ENCODE results near the gene ADAMTSL3.

Gene ADAMTSL3

DNA sequence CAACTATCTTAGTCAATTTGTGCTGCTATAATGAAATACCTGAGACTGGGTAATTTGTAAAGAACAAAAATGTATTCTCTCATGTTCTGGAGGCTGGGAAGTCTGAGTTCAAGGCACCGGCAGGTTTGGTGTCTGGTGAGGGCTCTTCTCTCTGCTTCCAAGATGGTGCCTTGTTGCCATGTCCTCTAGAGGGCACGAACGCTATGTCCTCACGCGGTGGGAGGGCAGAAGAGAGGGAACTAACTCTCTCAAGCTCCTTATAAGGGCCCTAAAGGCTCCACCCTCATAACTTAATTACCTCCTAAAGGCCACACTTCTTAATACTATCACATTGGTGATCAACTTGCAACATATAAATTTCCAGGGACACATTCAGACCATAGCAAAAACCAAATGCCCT lies 108.4 kb downstream of the ADAMTSL3 start:
- Histone ChIP-seq H3K36me3 (ENCODE audit: insufficient read depth, low read depth, low read length) (no peaks in the 10 kb centered on the region), H3K9me3 (ENCODE audit: insufficient read depth, low read depth, low read length) (peaks cover 15% of the 10 kb centered on the region; the same call in 1 of the 2 replicates), H3K27me3 (ENCODE audit: insufficient read depth, low read length) (no peaks in the 10 kb centered on the region), H3K9ac (ENCODE audit: low read depth, low read length) (no peak overlapping the region), H3K4me1 (ENCODE audit: insufficient read depth, low read length) (no peaks in the 10 kb centered on the region), H3K4me3 (ENCODE audit: low read length) (no peak overlapping the region), H3K27ac (ENCODE audit: low read length) (no peak overlapping the region)

DNA sequence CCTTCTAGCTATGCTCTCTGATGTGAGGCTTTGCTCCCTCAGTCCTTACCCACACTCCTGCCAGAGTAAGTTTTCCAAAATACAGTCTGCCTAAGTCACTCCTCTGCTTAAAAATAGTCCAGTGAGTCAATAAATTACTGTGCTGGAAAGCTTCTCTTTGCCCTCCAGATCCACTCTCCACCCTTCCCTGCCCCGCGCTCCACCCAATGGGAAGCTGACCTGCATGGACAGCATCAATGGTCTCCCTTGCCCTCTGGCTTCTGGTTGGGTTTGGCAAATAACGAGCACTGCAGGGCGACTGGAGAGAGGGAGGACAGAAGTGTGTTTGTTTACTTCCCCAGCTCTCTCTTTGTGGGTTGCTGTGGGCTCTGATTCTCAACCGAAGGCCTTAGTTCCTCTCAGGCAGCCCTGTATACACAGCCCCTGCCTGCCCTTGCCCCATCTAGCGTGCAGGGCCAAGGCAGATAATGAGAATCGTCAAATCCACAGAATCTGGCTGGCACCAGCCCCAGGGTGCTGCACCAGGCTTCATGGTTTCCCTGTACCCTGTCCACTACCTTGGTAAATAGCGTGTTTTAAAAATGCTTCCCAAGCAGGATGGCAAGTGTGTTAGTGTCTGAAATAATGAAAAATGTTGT lies 110.4 kb downstream of the ADAMTSL3 start:
- H3K27me3 ChIP-seq (ENCODE audit: insufficient read depth, low read length), result no peaks in the 10 kb centered on the region
- H3K4me1 ChIP-seq (ENCODE audit: insufficient read depth, low read length), result no peaks in the 10 kb centered on the region
- no peak overlapping the region for H3K4me3 ChIP-seq (ENCODE audit: low read length)
- no peaks in the 10 kb centered on the region for H3K36me3 ChIP-seq (ENCODE audit: insufficient read depth, low read depth, low read length)
- no peak overlapping the region for H3K9ac ChIP-seq (ENCODE audit: low read depth, low read length)
- no peak overlapping the region for H3K27ac ChIP-seq (ENCODE audit: low read length)
- no peaks in the 10 kb centered on the region for H3K9me3 ChIP-seq (ENCODE audit: insufficient read depth, low read depth, low read length)

DNA sequence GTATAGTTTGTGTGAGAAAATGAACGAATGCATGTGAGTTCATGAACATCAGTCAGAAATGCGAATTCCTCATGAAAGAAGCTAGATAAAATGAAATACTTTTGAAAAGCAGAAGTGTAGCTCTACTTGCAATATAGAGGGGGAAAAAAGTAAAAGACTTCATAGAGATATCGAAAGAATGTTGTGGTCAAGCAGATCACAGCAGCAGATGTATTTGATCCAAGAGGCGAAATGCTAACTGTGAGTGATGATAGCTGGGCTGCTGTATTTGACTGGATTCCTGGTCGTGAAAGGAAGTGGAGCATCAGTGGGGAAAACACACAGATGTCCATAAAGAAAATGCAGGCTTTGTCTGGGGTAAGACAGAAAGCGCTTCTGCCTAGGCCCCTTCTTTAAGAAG lies 112.4 kb downstream of the ADAMTSL3 start:
- no peak overlapping the region for H3K27ac ChIP-seq (ENCODE audit: low read length)
- no peaks in the 10 kb centered on the region for H3K36me3 ChIP-seq (ENCODE audit: insufficient read depth, low read depth, low read length)
- H3K4me1 ChIP-seq (ENCODE audit: insufficient read depth, low read length), result no peaks in the 10 kb centered on the region
- no peak overlapping the region for H3K9ac ChIP-seq (ENCODE audit: low read depth, low read length)
- H3K9me3 ChIP-seq (ENCODE audit: insufficient read depth, low read depth, low read length), result no peaks in the 10 kb centered on the region
- H3K27me3 ChIP-seq (ENCODE audit: insufficient read depth, low read length), result no peaks in the 10 kb centered on the region
- H3K4me3 ChIP-seq (ENCODE audit: low read length), result no peak overlapping the region

DNA sequence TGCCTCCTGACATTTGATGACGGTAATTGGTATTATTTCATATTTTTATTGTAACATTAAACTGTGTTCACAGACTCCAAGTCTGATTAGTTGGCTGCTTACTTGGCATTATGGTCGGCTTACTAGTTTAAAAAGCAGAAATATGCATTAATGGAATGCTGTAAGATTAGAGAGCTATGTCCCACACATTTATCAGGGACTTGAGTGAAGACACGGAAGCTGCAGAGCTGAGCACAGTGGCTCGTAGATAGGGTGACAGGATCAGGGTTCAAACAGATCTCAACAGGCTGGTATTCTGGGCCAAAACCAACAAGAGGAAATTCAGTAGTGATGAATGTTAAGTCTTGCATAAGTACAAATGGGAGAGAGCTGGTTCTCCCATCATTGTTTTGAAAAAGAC lies 113.8 kb downstream of the ADAMTSL3 start:
- Histone ChIP-seq H3K9me3 (ENCODE audit: insufficient read depth, low read depth, low read length) (no peaks in the 10 kb centered on the region), H3K36me3 (ENCODE audit: insufficient read depth, low read depth, low read length) (no peaks in the 10 kb centered on the region), H3K9ac (ENCODE audit: low read depth, low read length) (no peak overlapping the region), H3K27ac (ENCODE audit: low read length) (no peak overlapping the region), H3K4me1 (ENCODE audit: insufficient read depth, low read length) (no peaks in the 10 kb centered on the region), H3K27me3 (ENCODE audit: insufficient read depth, low read length) (no peaks in the 10 kb centered on the region), H3K4me3 (ENCODE audit: low read length) (no peak overlapping the region)

DNA sequence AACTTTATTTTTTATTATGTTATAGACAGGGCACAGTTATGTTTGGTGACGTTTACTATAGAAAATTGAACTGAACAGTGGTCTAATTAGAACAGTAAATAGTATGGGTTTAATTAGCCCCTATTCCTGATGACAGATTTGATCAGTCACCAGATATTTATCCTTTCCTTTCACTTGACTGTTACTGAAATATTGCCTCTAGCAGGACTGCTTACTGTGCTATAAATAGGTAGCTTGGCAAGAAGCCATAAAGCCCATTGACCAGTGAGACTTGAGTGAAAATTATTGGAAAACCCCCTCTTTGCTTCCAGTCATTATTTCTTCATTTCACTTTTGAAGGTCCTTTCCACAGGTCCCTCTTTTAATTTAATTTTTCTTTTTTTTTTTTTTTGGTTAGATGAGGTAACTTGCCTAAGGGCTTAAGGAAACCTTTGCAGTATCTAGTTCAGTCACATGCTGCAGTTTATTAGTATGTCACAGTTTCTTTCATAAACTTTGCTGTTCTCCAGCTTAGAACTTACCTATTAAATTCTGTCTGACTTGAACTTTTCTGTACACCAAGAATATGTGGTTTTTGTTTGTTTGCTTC lies 115.6 kb downstream of the ADAMTSL3 start:
- Histone ChIP-seq H3K4me3 (ENCODE audit: low read length) (no peak overlapping the region), H3K27me3 (ENCODE audit: insufficient read depth, low read length) (no peaks in the 10 kb centered on the region), H3K4me1 (ENCODE audit: insufficient read depth, low read length) (no peaks in the 10 kb centered on the region), H3K27ac (ENCODE audit: low read length) (no peak overlapping the region), H3K9me3 (ENCODE audit: insufficient read depth, low read depth, low read length) (no peaks in the 10 kb centered on the region), H3K9ac (ENCODE audit: low read depth, low read length) (no peak overlapping the region), H3K36me3 (ENCODE audit: insufficient read depth, low read depth, low read length) (no peaks in the 10 kb centered on the region)

DNA sequence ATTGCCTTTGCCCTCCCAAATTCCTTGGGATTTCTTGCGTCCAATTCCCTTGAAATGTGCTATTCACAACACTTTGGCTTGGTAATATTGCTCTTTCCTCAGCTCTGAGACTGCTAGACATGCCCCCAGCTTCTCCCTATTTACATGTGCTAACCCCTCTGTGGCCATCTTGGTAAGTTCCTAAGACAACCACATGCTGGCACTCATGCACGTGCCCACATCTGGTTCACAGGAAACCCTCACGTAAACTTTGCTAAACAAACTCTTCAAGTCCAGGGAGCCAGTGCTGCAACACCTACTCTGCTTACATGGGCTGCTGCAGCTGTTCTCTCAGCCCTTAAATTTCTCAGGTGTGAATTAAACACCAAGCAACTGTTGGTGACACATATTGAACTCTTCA lies 121.8 kb downstream of the ADAMTSL3 start:
- Histone ChIP-seq H3K27me3 (ENCODE audit: insufficient read depth, low read length) (no peaks in the 10 kb centered on the region), H3K27ac (ENCODE audit: low read length) (no peak overlapping the region), H3K9me3 (ENCODE audit: insufficient read depth, low read depth, low read length) (no peaks in the 10 kb centered on the region), H3K4me3 (ENCODE audit: low read length) (no peak overlapping the region), H3K36me3 (ENCODE audit: insufficient read depth, low read depth, low read length) (no peaks in the 10 kb centered on the region), H3K4me1 (ENCODE audit: insufficient read depth, low read length) (no peaks in the 10 kb centered on the region), H3K9ac (ENCODE audit: low read depth, low read length) (no peak overlapping the region)

DNA sequence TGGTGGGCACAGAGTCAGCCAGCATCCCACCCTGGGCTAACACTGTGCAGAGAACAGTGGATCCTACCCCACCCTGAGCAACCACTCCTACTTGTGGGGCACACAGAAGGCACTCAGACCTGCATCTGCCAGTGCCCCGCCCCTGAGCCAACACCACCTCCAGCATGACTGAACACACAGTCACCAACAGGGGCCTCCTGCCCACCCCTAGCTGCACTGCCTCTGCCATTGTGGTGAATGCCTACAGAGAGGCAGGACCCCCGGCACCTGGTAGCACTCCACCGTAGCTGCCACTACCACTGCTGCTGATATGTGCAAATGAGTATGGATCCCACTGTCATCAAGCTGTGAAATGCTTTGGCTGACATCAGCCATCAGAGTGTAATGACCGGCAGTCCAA lies 123.1 kb downstream of the ADAMTSL3 start:
- Histone ChIP-seq H3K9me3 (ENCODE audit: insufficient read depth, low read depth, low read length) (no peaks in the 10 kb centered on the region), H3K9ac (ENCODE audit: low read depth, low read length) (no peak overlapping the region), H3K27me3 (ENCODE audit: insufficient read depth, low read length) (no peaks in the 10 kb centered on the region), H3K4me1 (ENCODE audit: insufficient read depth, low read length) (no peaks in the 10 kb centered on the region), H3K36me3 (ENCODE audit: insufficient read depth, low read depth, low read length) (no peaks in the 10 kb centered on the region), H3K27ac (ENCODE audit: low read length) (no peak overlapping the region), H3K4me3 (ENCODE audit: low read length) (no peak overlapping the region)

DNA sequence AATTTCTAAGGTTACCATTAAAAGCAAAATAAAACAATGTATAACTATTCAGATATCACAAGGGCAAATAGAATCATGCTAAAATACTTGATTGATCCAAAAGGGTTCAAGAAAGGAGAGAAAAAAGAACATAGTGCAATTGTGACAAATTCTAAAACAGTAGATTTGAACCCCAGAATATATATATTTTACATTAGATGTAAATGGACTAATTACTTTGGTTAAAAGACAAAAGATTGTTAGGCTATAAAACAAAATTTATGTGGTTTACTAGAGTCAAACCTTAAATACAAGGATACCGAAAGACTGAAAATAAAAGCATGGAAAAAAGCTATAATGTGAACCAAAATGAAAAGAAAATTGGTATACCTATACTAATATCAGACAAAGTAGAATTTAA lies 129.3 kb downstream of the ADAMTSL3 start:
- no peak overlapping the region for H3K27ac ChIP-seq (ENCODE audit: low read length)
- no peaks in the 10 kb centered on the region for H3K36me3 ChIP-seq (ENCODE audit: insufficient read depth, low read depth, low read length)
- no peaks in the 10 kb centered on the region for H3K9me3 ChIP-seq (ENCODE audit: insufficient read depth, low read depth, low read length)
- H3K4me1 ChIP-seq (ENCODE audit: insufficient read depth, low read length), result no peaks in the 10 kb centered on the region
- H3K9ac ChIP-seq (ENCODE audit: low read depth, low read length), result no peak overlapping the region
- no peaks in the 10 kb centered on the region for H3K27me3 ChIP-seq (ENCODE audit: insufficient read depth, low read length)
- no peak overlapping the region for H3K4me3 ChIP-seq (ENCODE audit: low read length)

DNA sequence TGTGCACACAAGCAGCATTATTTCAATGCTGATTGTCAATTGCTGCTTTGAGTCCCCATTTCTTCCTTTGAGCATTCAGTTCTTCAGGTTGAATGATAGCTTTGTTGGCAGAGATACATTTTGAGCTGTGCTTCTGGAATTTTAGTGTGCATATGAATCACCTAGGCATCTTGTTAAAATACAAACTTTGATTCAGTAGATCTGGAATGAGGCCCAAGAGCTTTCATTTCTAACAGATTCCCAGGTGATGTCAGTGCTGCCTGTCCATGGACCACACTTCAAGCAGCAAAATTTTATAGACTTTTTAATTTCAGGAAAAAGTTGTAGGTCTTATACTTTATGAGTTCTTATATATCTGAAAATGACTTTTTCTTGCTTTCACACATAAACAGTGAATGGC lies 131.1 kb downstream of the ADAMTSL3 start:
- Histone ChIP-seq H3K9me3 (ENCODE audit: insufficient read depth, low read depth, low read length) (no peaks in the 10 kb centered on the region), H3K4me1 (ENCODE audit: insufficient read depth, low read length) (no peaks in the 10 kb centered on the region), H3K27ac (ENCODE audit: low read length) (no peak overlapping the region), H3K9ac (ENCODE audit: low read depth, low read length) (no peak overlapping the region), H3K4me3 (ENCODE audit: low read length) (no peak overlapping the region), H3K27me3 (ENCODE audit: insufficient read depth, low read length) (no peaks in the 10 kb centered on the region), H3K36me3 (ENCODE audit: insufficient read depth, low read depth, low read length) (no peaks in the 10 kb centered on the region)

DNA sequence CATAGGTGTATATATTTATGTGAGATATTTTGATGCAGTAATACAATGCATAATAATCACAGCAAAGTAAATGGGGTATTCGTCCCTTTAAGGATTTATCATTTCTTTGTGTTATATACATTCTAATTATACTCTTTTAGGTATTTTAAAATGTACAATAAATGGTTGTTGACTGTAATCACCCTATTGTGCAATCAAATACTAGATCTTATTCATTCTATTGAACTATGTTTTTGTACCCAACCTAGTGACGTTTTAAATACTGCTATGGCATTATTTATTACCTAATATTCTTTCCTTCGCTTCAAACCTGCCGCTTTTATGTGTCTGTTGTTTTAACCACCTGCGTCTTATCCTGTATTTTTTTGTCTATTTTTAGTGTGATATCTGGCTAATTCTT lies 132.4 kb downstream of the ADAMTSL3 start:
- Histone ChIP-seq H3K4me3 (ENCODE audit: low read length) (no peak overlapping the region), H3K9me3 (ENCODE audit: insufficient read depth, low read depth, low read length) (no peaks in the 10 kb centered on the region), H3K27ac (ENCODE audit: low read length) (no peak overlapping the region), H3K27me3 (ENCODE audit: insufficient read depth, low read length) (no peaks in the 10 kb centered on the region), H3K36me3 (ENCODE audit: insufficient read depth, low read depth, low read length) (no peaks in the 10 kb centered on the region), H3K9ac (ENCODE audit: low read depth, low read length) (no peak overlapping the region), H3K4me1 (ENCODE audit: insufficient read depth, low read length) (no peaks in the 10 kb centered on the region)

DNA sequence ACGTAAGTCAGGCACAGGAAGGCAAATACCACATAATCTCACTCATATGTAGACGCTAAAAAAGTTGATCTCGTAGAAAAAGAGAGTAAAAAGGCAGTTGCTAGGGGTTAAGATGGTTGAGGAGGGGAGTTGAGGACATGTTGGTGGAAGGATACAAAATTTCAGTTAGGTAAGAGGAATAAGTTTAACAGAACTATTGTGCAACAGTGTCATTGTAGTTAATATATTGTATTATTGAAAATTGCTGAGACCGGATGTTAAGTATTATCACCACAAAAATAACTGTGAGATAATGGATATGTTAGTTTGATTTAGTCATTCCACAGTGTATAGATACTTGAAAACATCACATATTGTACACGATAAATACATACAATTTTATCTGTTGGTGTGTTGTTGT lies 139.1 kb downstream of the ADAMTSL3 start:
- Histone ChIP-seq H3K4me1 (ENCODE audit: insufficient read depth, low read length) (no peaks in the 10 kb centered on the region), H3K9ac (ENCODE audit: low read depth, low read length) (no peak overlapping the region), H3K27me3 (ENCODE audit: insufficient read depth, low read length) (no peaks in the 10 kb centered on the region), H3K9me3 (ENCODE audit: insufficient read depth, low read depth, low read length) (no peaks in the 10 kb centered on the region), H3K4me3 (ENCODE audit: low read length) (no peak overlapping the region), H3K27ac (ENCODE audit: low read length) (no peak overlapping the region), H3K36me3 (ENCODE audit: insufficient read depth, low read depth, low read length) (no peaks in the 10 kb centered on the region)

DNA sequence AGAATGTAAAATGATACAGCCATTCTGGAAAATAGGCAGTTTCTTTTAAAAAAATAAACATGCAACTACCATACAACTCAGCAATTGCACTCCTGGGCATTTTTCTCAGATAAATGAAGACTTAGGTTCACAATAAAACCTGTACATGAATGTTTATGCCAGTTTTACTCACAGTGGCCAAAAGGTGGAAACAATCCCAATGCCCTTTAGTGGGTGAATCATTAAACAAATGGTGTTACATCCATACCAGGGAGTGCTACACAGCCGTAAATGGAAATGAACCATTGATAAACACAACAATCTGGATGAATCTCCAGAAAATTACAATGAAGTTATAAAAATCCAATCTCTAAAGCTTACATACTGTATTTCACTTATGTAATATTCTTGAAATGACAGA lies 140.3 kb downstream of the ADAMTSL3 start:
- Histone ChIP-seq H3K9me3 (ENCODE audit: insufficient read depth, low read depth, low read length) (no peaks in the 10 kb centered on the region), H3K9ac (ENCODE audit: low read depth, low read length) (no peak overlapping the region), H3K27me3 (ENCODE audit: insufficient read depth, low read length) (no peaks in the 10 kb centered on the region), H3K27ac (ENCODE audit: low read length) (no peak overlapping the region), H3K4me1 (ENCODE audit: insufficient read depth, low read length) (no peaks in the 10 kb centered on the region), H3K36me3 (ENCODE audit: insufficient read depth, low read depth, low read length) (no peaks in the 10 kb centered on the region), H3K4me3 (ENCODE audit: low read length) (no peak overlapping the region)
